DND-41 (cell line): Measurements from ENCODE around the gene SLC25A26.
"Not testable (repeated sequence)": the region's sequence is repeated elsewhere in the genome, so short reads cannot be mapped to it uniquely, and the experiment has no call there.

Experiments used
- ATAC-seq: fragments of 200-7000 bp; cut with Tn5 transposase; 3 replicates; pipeline ENCODE4 v1.9.1; 2021; ENCODE audit warnings: low read depth; ENCODE audit not compliant: insufficient read depth
- DNase-seq: peaks from one replicate; pipeline ENCODE4 v3.0.0-alpha.2; 2020
- H2AFZ ChIP-seq: 2 replicates; pipeline ENCODE4 v1.6.0; 2012; ENCODE audit warnings: low read depth, low read length
- H3K27ac ChIP-seq: 2 replicates; pipeline ENCODE4 v1.5.1; 2012; ENCODE audit warnings: low read length, inconsistent platforms
- H3K27me3 ChIP-seq: fragments of 200-600 bp; sonication (generic); 2 replicates; pipeline ENCODE4 v1.6.0; 2012; ENCODE audit warnings: low read length, mild to moderate bottlenecking, inconsistent platforms; ENCODE audit not compliant: insufficient read depth, poor library complexity
- H3K36me3 ChIP-seq: 2 replicates; pipeline ENCODE4 v1.5.1; 2012; ENCODE audit warnings: low read length, inconsistent platforms; ENCODE audit not compliant: insufficient read depth
- H3K4me1 ChIP-seq: 2 replicates; pipeline ENCODE4 v1.5.1; 2012; ENCODE audit warnings: mild to moderate bottlenecking, low read length; ENCODE audit not compliant: insufficient read depth
- H3K4me2 ChIP-seq: 2 replicates; pipeline ENCODE4 v1.6.0; 2012; ENCODE audit warnings: mild to moderate bottlenecking, moderate library complexity, low read length, inconsistent platforms; ENCODE audit not compliant: insufficient read depth
- H3K4me3 ChIP-seq, 2 experiments: fragments of 200-600 bp in 1 of 2; shearing (Covaris generic) in 1 of 2; 2 replicates each; pipeline ENCODE4 v1.5.1; 2012 to 2016; ENCODE audit warnings: inconsistent platforms in 2 of 2, low read length in 2 of 2, mild to moderate bottlenecking in 2 of 2, low read depth in 1 of 2, moderate library complexity in 1 of 2
- H3K79me2 ChIP-seq: 2 replicates; pipeline ENCODE4 v1.6.0; 2012; ENCODE audit warnings: low read length, inconsistent platforms; ENCODE audit not compliant: insufficient read depth
- H3K9ac ChIP-seq: 2 replicates; pipeline ENCODE4 v1.6.0; 2012; ENCODE audit warnings: low read depth, mild to moderate bottlenecking, inconsistent platforms, low read length, moderate library complexity
- H3K9me3 ChIP-seq: 2 replicates; pipeline ENCODE4 v1.5.1; 2012; ENCODE audit warnings: low read length, moderate library complexity, mild to moderate bottlenecking, inconsistent platforms; ENCODE audit not compliant: insufficient read depth, severe bottlenecking
- H4K20me1 ChIP-seq: 2 replicates; pipeline ENCODE4 v1.6.0; 2012; ENCODE audit warnings: low read length; ENCODE audit not compliant: insufficient read depth
- EZH2 ChIP-seq: IDR thresholded peaks from 3 replicates; pipeline ENCODE4 v1.6.1; 2012; ENCODE audit warnings: borderline replicate concordance, low read depth, mild to moderate bottlenecking, moderate library complexity, low read length, inconsistent platforms; ENCODE audit not compliant: severe bottlenecking
- TF ChIP-seq, protein P1 (sequence below): IDR thresholded peaks from 2 replicates; pipeline ENCODE4 v1.5.1; 2012; ENCODE audit warnings: borderline replicate concordance, low read length, moderate library complexity, mild to moderate bottlenecking; ENCODE audit not compliant: poor library complexity, severe bottlenecking; ENCODE audit errors: extremely low read depth

Gene SLC25A26

DNA sequence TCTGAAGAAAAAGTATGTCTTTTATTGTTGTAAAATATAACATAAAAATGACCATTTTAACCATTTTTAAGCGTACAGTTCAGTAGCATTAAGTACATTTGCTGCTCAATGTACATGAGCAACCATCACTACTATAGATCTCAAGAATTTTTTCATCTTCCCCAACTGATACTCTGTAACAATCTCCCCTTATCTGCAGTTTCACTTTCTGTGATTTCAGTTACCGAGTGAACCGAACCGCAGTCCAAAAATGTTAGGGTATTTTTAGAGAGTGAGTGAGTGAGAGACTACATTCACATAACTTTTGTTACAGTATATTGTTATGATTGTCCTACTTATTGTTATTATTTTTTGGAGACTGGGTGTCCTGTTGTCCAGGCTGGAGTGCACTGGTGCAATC lies 9.0 kb upstream of the SLC25A26 start:
- Histone ChIP-seq H4K20me1 (no peaks in the 10 kb centered on the region), H3K27ac (no peak overlapping the region), H3K9ac (no peak overlapping the region), H3K79me2 (no peaks in the 10 kb centered on the region), H3K36me3 (no peaks in the 10 kb centered on the region), H2AFZ (no peak overlapping the region), H3K4me3 (no peak overlapping the region), H3K4me2 (no peak overlapping the region), H3K27me3 (no peaks in the 10 kb centered on the region), H3K9me3 (no peaks in the 10 kb centered on the region), H3K4me1 (no peaks in the 10 kb centered on the region)
- ATAC-seq (no peak), DNase-seq (no peak)
- TF ChIP-seq, protein P1, sequence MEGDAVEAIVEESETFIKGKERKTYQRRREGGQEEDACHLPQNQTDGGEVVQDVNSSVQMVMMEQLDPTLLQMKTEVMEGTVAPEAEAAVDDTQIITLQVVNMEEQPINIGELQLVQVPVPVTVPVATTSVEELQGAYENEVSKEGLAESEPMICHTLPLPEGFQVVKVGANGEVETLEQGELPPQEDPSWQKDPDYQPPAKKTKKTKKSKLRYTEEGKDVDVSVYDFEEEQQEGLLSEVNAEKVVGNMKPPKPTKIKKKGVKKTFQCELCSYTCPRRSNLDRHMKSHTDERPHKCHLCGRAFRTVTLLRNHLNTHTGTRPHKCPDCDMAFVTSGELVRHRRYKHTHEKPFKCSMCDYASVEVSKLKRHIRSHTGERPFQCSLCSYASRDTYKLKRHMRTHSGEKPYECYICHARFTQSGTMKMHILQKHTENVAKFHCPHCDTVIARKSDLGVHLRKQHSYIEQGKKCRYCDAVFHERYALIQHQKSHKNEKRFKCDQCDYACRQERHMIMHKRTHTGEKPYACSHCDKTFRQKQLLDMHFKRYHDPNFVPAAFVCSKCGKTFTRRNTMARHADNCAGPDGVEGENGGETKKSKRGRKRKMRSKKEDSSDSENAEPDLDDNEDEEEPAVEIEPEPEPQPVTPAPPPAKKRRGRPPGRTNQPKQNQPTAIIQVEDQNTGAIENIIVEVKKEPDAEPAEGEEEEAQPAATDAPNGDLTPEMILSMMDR, result no peak
- no peak for TF ChIP-seq EZH2

DNA sequence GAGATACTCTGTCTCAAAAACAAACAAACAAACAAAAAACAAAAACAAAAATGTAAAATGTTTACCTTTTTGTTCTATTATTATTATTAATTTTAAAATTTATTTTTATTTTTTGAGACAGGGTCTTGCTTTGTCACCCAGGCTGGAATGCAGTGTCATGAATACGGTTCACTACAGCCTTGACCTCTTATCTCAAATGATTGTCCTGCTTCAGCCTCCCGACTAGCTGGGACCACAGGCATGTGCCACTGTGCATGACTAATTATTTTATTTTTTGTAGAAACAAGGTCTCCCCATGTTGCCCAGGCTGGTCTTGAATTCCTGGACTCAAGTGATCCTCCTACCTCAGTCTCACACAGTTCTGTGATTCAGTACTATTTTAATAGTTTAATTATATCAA lies 5.7 kb upstream of the SLC25A26 start:
- Histone ChIP-seq H3K79me2 (no peaks in the 10 kb centered on the region), H3K9ac (no peak overlapping the region), H3K27ac (no peak overlapping the region), H3K4me3 (no peak overlapping the region), H3K4me2 (no peak overlapping the region), H3K9me3 (no peaks in the 10 kb centered on the region), H3K4me1 (peaks cover 7% of the 10 kb centered on the region), H2AFZ (no peak overlapping the region), H4K20me1 (no peaks in the 10 kb centered on the region), H3K27me3 (no peaks in the 10 kb centered on the region), H3K36me3 (no peaks in the 10 kb centered on the region)
- DNase-seq (no peak), ATAC-seq (no peak)
- TF ChIP-seq, protein P1, result no peak
- TF ChIP-seq EZH2, result no peak

GRCh38 chr3:66220066-66220465 lies 735 bp upstream of the SLC25A26 start:
- Histone ChIP-seq H2AFZ (peak overlapping the region; percentile 69), H3K4me3 (peak overlapping the region; percentile 63 to 86; a peak in 3 of 4 replicates), H3K27me3 (no peaks in the 10 kb centered on the region), H3K4me1 (peaks cover 25% of the 10 kb centered on the region), H3K36me3 (peaks cover 6% of the 10 kb centered on the region; the same call in 1 of the 2 replicates), H3K9ac (peak overlapping the region; percentile 65), H3K4me2 (peak overlapping the region; percentile 66), H3K79me2 (peaks cover 22% of the 10 kb centered on the region), H4K20me1 (no peaks in the 10 kb centered on the region), H3K27ac (no peak overlapping the region), H3K9me3 (no peaks in the 10 kb centered on the region)
- DNase-seq, result no peak
- no peak for ATAC-seq
- TF ChIP-seq, protein P1, result no peak
- TF ChIP-seq EZH2, result no peak

DNA sequence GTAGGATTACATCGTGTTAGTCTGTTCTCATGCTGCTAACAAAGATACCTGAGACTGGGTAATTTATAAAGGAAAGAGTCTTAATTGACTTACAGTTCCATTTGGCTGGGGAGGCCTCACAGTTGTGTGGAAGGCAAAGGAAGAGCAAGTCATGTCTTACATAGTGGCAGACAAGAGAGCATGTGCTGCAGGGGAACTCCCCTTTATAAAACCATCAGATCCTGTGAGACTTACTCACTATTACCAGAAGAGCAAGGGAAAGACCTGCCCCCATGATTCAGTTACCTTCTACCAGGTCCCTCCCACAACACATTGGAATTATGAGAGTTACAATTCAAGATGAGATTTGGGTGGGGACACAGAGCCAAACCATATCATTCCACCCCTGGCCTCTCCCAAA lies 3.4 kb downstream of the SLC25A26 start:
- H3K27ac ChIP-seq, result no peak overlapping the region
- H3K36me3 ChIP-seq, result peaks cover 6% of the 10 kb centered on the region; the same call in 1 of the 2 replicates
- no peak overlapping the region for H2AFZ ChIP-seq
- DNase-seq, result no peak
- no peaks in the 10 kb centered on the region for H3K27me3 ChIP-seq
- no peaks in the 10 kb centered on the region for H3K9me3 ChIP-seq
- H3K4me2 ChIP-seq, result no peak overlapping the region
- TF ChIP-seq EZH2, result no peak
- TF ChIP-seq, protein P1, result no peak
- no peak overlapping the region for H3K4me3 ChIP-seq
- peaks cover 25% of the 10 kb centered on the region for H3K79me2 ChIP-seq
- no peaks in the 10 kb centered on the region for H4K20me1 ChIP-seq
- H3K9ac ChIP-seq, result no peak overlapping the region
- ATAC-seq, result no peak
- H3K4me1 ChIP-seq, result peaks cover 25% of the 10 kb centered on the region

GRCh38 chr3:66226093-66226492 lies 5.3 kb downstream of the SLC25A26 start:
- peaks cover 16% of the 10 kb centered on the region for H3K4me1 ChIP-seq
- DNase-seq, H3K27ac ChIP-seq, ATAC-seq, H4K20me1 ChIP-seq, H3K36me3 ChIP-seq, H3K27me3 ChIP-seq, H3K9me3 ChIP-seq, H3K4me3 ChIP-seq, H3K9ac ChIP-seq, H2AFZ ChIP-seq, H3K4me2 ChIP-seq: not testable (repeated sequence)
- peaks cover 29% of the 10 kb centered on the region for H3K79me2 ChIP-seq
